HepG2 (cell line): ENCODE data around the gene JPT1. TPM values are rescaled to one million over a fixed set of nuclear protein-coding genes. Genes with fewer than 3 reads are reported as not detected.

Experiments
- JARID2 ChIP-seq: sonication (generic); formaldehyde crosslinking; IDR thresholded peaks from 2 replicates; pipeline ENCODE4 v1.8.1; 2023; ENCODE audit warnings: missing genetic modification reagents, inconsistent platforms; ENCODE audit not compliant: insufficient replicate concordance
- MZF1 ChIP-seq: sonication (generic); formaldehyde crosslinking; IDR thresholded peaks from 2 replicates; pipeline ENCODE4 v1.8.1; 2023; ENCODE audit warnings: mild to moderate bottlenecking, missing genetic modification reagents, borderline replicate concordance
- NCOA5 ChIP-seq: sonication (generic); formaldehyde crosslinking; IDR thresholded peaks from 2 replicates; pipeline ENCODE4 v1.4.0; 2020; ENCODE audit warnings: missing genetic modification reagents
- NKX3-1 ChIP-seq: sonication (generic); formaldehyde crosslinking; IDR thresholded peaks from 2 replicates; pipeline ENCODE4 v1.5.0; 2020; ENCODE audit warnings: missing genetic modification reagents
- NR1H2 ChIP-seq: sonication (generic); formaldehyde crosslinking; IDR thresholded peaks from 2 replicates; pipeline ENCODE4 v1.8.1; 2022; ENCODE audit warnings: low read depth, missing genetic modification reagents, borderline replicate concordance
- POGK ChIP-seq: sonication (generic); formaldehyde crosslinking; conservative IDR thresholded peaks from 2 replicates; pipeline ENCODE4 v1.8.0; 2022; ENCODE audit warnings: mild to moderate bottlenecking, moderate library complexity, missing genetic modification reagents
- REST ChIP-seq, 2 experiments: IDR thresholded peaks; 2 replicates each; pipeline ENCODE4 v1.6.1; 2011 to 2012; ENCODE audit warnings: low read length in 2 of 2, borderline replicate concordance in 1 of 2, low read depth in 1 of 2, mild to moderate bottlenecking in 1 of 2, moderate library complexity in 1 of 2
- RNF219 ChIP-seq: sonication (generic); formaldehyde crosslinking; IDR thresholded peaks from 2 replicates; pipeline ENCODE4 v1.5.0; 2020; ENCODE audit warnings: mild to moderate bottlenecking, missing genetic modification reagents
- ZBTB10 ChIP-seq: sonication (generic); formaldehyde crosslinking; IDR thresholded peaks from 2 replicates; pipeline ENCODE4 v1.4.0; 2020; ENCODE audit warnings: missing genetic modification reagents, borderline replicate concordance
- ZBTB8A ChIP-seq: sonication (generic); formaldehyde crosslinking; IDR thresholded peaks from 2 replicates; pipeline ENCODE4 v1.4.0; 2020; ENCODE audit warnings: mild to moderate bottlenecking, low read depth, missing genetic modification reagents, borderline replicate concordance
- ZFP36L2 ChIP-seq: sonication (generic); formaldehyde crosslinking; IDR thresholded peaks from 2 replicates; pipeline ENCODE4 v1.4.0; 2020; ENCODE audit warnings: missing genetic modification reagents
- ZNF18 ChIP-seq: sonication (generic); formaldehyde crosslinking; IDR thresholded peaks from 2 replicates; pipeline ENCODE4 v1.8.0; 2022; ENCODE audit warnings: mild to moderate bottlenecking, missing genetic modification reagents; ENCODE audit not compliant: insufficient replicate concordance
- ZNF292 ChIP-seq: sonication (generic); formaldehyde crosslinking; IDR thresholded peaks from 2 replicates; pipeline ENCODE4 v1.8.1; 2022; ENCODE audit warnings: mild to moderate bottlenecking, low read depth, missing genetic modification reagents, borderline replicate concordance
- ZNF619 ChIP-seq: sonication (generic); formaldehyde crosslinking; IDR thresholded peaks from 2 replicates; pipeline ENCODE4 v1.4.0; 2020; ENCODE audit warnings: mild to moderate bottlenecking, missing genetic modification reagents
- ZNF674 ChIP-seq: sonication (generic); formaldehyde crosslinking; IDR thresholded peaks from 2 replicates; pipeline ENCODE4 v1.5.0; 2020; ENCODE audit warnings: low read depth, mild to moderate bottlenecking, missing genetic modification reagents
- polyA plus RNA-seq, 8 experiments: library from polyadenylated mRNA; depleted of rRNA in 3 of 8; stranded (reverse) in 7 of 8; unstranded in 1 of 8; fragments of >200 nt; fragmentation: Illumina TruSeq in 4 of 8; extraction: Trizol in 4 of 8; gene quantifications; 2 replicates each; pipeline versions ENCODE4 v1.2.1 to v1.2.3, GENCODE V29; 2011 to 2016; ENCODE audit warnings: low read depth in 4 of 8, missing spikeins in 1 of 8, mixed read lengths in 1 of 8; ENCODE audit not compliant: insufficient read depth in 1 of 8
- total RNA-seq, 5 experiments: library from RNA; depleted of rRNA; stranded (reverse); fragments of >200 nt; fragmentation: Illumina TruSeq; extraction: Trizol; gene quantifications; 2 replicates each; pipeline ENCODE4 v1.2.3, GENCODE V29; 2016; ENCODE audit warnings: low read depth in 1 of 5

JPT1 gene
- total and polyA plus RNA-seq, 2 of the 13 experiments (the other 11 are each of a cell fraction or from before 2014, with no cell fraction given), result 43.3 to 256 TPM

- TF ChIP-seq ZBTB8A (CRISPR knock-in tag) (peak; percentile 78; the same call in 1 of the 2 replicates), RNF219 (CRISPR knock-in tag) (no peak), ZNF674 (CRISPR knock-in tag) (0 out of 2 replicates have a peak, but pooled peaks have one; percentile 81), MZF1 (CRISPR knock-in tag) (no peak), ZFP36L2 (CRISPR knock-in tag) (no peak), NCOA5 (no peak), ZNF18 (CRISPR knock-in tag) (no peak), ZBTB10 (peak; percentile 52; the same call in 1 of the 2 replicates), POGK (CRISPR knock-in tag) (peak; percentile 88; the same call in 1 of the 2 replicates), ZNF619 (0 out of 2 replicates have a peak, but pooled peaks have one; percentile 13), NR1H2 (CRISPR knock-in tag) (peak; percentile 94), ZNF292 (CRISPR knock-in tag) (no peak), REST (IDR thresholded peaks at IDR 0.05; ENCODE audit: borderline replicate concordance in 1 of 2, low read depth in 1 of 2, low read length in 2 of 2) (no peak), NKX3-1 (CRISPR knock-in tag) (peak; percentile 28; the same call in 1 of the 2 replicates), JARID2 (CRISPR knock-in tag) (no peak)
These were observed 22.9 kb downstream of the JPT1 start, which contains the start of gene NT5C (continued) for GRCh38 chr17:75131278-75132017.
